Measurements from ENCODE around the gene GDPD1. TPM values are rescaled to one million over a fixed set of nuclear protein-coding genes. Genes with fewer than 3 reads are reported as not detected.
"Not testable (repeated sequence)": the region's sequence is repeated elsewhere in the genome, so short reads cannot be mapped to it uniquely, and the experiment has no call there.

The GDPD1 gene
- total RNA-seq, 1 donor from 2014 or later = 1.2 TPM

- no peak overlapping the region for H3K4me3 Mint-ChIP-seq
- POLR2A ChIA-PET = interaction anchor here (1.1 kb wide), 1 partner anchor 9 kb away, joined by 3 read pairs; no protein-coding TSS in a partner anchor
- no peak for TF ChIP-seq CTCF (IDR thresholded peaks at IDR 0.05)
- no peaks in the 10 kb centered on the region for H3K27me3 Mint-ChIP-seq
- CTCF ChIA-PET = no interaction called here
- H3K27ac Mint-ChIP-seq = no peak overlapping the region
- H3K4me1 Mint-ChIP-seq = peaks cover 3% of the 10 kb centered on the region
- H3K36me3 Mint-ChIP-seq (ENCODE audit: low read depth) = no peaks in the 10 kb centered on the region
- intact Hi-C loops (cut with micrococcal nuclease) = no loop called here
- ATAC-seq (ENCODE audit: low read depth) (no peak), DNase-seq (no peak)
- H3K9me3 Mint-ChIP-seq = no peaks in the 10 kb centered on the region
Measured at GRCh38 chr17:59178266-59178985, 41.9 kb upstream of the GDPD1 start.

DNA sequence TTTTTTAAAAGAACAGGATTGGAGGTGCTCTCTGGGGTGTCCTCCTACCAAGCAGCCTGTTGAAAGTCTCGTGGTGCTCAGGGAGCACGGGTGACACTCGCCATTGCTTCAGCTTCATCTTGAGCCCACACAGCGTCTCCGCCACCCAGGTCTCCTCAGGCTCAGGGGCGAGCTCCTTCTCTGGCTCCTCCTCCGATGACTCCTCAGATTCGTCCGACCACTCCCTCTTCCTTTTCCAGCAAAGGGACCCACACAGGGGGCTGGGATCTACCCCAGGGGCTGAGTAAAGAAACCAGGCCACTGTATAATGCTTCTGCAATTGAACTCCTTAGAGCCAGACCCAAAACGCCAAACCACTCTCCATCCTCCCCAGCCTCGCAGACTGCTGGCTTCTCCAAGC, 40.7 kb upstream of the GDPD1 start:
- CTCF ChIA-PET; H3K9me3 Mint-ChIP-seq; H3K4me3 Mint-ChIP-seq; H3K36me3 Mint-ChIP-seq (ENCODE audit: low read depth); H3K4me1 Mint-ChIP-seq; ATAC-seq (ENCODE audit: low read depth); H3K27ac Mint-ChIP-seq; intact Hi-C loops (cut with micrococcal nuclease); H3K27me3 Mint-ChIP-seq; DNase-seq: not testable (repeated sequence)
- POLR2A ChIA-PET = interaction anchor here (0.6 kb wide), 1 partner anchor 199 kb away, joined by 4 read pairs; no protein-coding TSS in a partner anchor

GRCh38 chr17:59180626-59181025, 39.7 kb upstream of the GDPD1 start:
- H3K4me1 Mint-ChIP-seq = peaks cover 12% of the 10 kb centered on the region
- no peak overlapping the region for H3K4me3 Mint-ChIP-seq
- H3K9me3 Mint-ChIP-seq = no peaks in the 10 kb centered on the region
- CTCF ChIA-PET = no interaction called here
- intact Hi-C loops (cut with micrococcal nuclease) = no loop called here
- no peaks in the 10 kb centered on the region for H3K36me3 Mint-ChIP-seq (ENCODE audit: low read depth)
- ATAC-seq (ENCODE audit: low read depth) = no peak
- H3K27ac Mint-ChIP-seq = no peak overlapping the region
- no peak for DNase-seq
- POLR2A ChIA-PET = no interaction called here
- no peak for TF ChIP-seq CTCF (IDR thresholded peaks at IDR 0.05)
- no peaks in the 10 kb centered on the region for H3K27me3 Mint-ChIP-seq

GRCh38 chr17:59181481-59181880, 38.8 kb upstream of the GDPD1 start:
- no peak for TF ChIP-seq CTCF (IDR thresholded peaks at IDR 0.05)
- no peaks in the 10 kb centered on the region for H3K27me3 Mint-ChIP-seq
- ATAC-seq (ENCODE audit: low read depth) = no peak
- no peak for DNase-seq
- H3K4me3 Mint-ChIP-seq = no peak overlapping the region
- H3K27ac Mint-ChIP-seq = no peak overlapping the region
- ChIA-PET CTCF (no interaction called here), POLR2A (no interaction called here)
- peaks cover 16% of the 10 kb centered on the region for H3K4me1 Mint-ChIP-seq
- no peaks in the 10 kb centered on the region for H3K9me3 Mint-ChIP-seq
- intact Hi-C loops (cut with micrococcal nuclease) = no loop called here
- H3K36me3 Mint-ChIP-seq (ENCODE audit: low read depth) = no peaks in the 10 kb centered on the region

GRCh38 chr17:59185997-59186396, 34.3 kb upstream of the GDPD1 start:
- H3K9me3 Mint-ChIP-seq = no peaks in the 10 kb centered on the region
- H3K27ac Mint-ChIP-seq = no peak overlapping the region
- intact Hi-C loops (cut with micrococcal nuclease) = no loop called here
- TF ChIP-seq CTCF (IDR thresholded peaks at IDR 0.05) = no peak
- no peak overlapping the region for H3K4me3 Mint-ChIP-seq
- no peaks in the 10 kb centered on the region for H3K36me3 Mint-ChIP-seq (ENCODE audit: low read depth)
- H3K27me3 Mint-ChIP-seq = no peaks in the 10 kb centered on the region
- ATAC-seq (ENCODE audit: low read depth) (no peak), DNase-seq (no peak)
- peaks cover 28% of the 10 kb centered on the region for H3K4me1 Mint-ChIP-seq
- ChIA-PET POLR2A (interaction anchor here (0.6 to 0.7 kb wide), 2 partner anchors 24 to 660 kb away, joined by 3 to 4 read pairs; partner anchors contain the start of gene SMG8), CTCF (no interaction called here)

GRCh38 chr17:59186850-59187249, 33.5 kb upstream of the GDPD1 start:
- ATAC-seq (ENCODE audit: low read depth) = no peak
- POLR2A ChIA-PET = no interaction called here
- no peaks in the 10 kb centered on the region for H3K36me3 Mint-ChIP-seq (ENCODE audit: low read depth)
- no peak overlapping the region for H3K27ac Mint-ChIP-seq
- CTCF ChIA-PET = no interaction called here
- TF ChIP-seq CTCF (IDR thresholded peaks at IDR 0.05) = no peak
- H3K4me3 Mint-ChIP-seq = no peak overlapping the region
- H3K27me3 Mint-ChIP-seq = no peaks in the 10 kb centered on the region
- H3K9me3 Mint-ChIP-seq = no peaks in the 10 kb centered on the region
- intact Hi-C loops (cut with micrococcal nuclease) = no loop called here
- DNase-seq = no peak
- H3K4me1 Mint-ChIP-seq = peaks cover 28% of the 10 kb centered on the region
